NCI-H526 treated with DMSO at 0.1 percent for 48 hours (cell line): Measurements from ENCODE around the gene CDH4.
"Not testable (repeated sequence)": the region's sequence is repeated elsewhere in the genome, so short reads cannot be mapped to it uniquely, and the experiment has no call there.

Experiments
- DNase-seq: peaks from one replicate; lab custom pipeline; 2025; lab: John Stamatoyannopoulos, UW

CDH4 gene

GRCh38 chr20:61253640-61254511, 1.8 kb downstream of the CDH4 start:
- no peak for DNase-seq

GRCh38 chr20:61254881-61255626, 3.0 kb downstream of the CDH4 start:
- no peak for DNase-seq

- DNase-seq: no peak
These were observed 4.3 kb downstream of the CDH4 start for GRCh38 chr20:61256365-61256764.

- no peak for DNase-seq
These were observed 4.8 kb downstream of the CDH4 start for GRCh38 chr20:61256824-61257223.

GRCh38 chr20:61257611-61258010, 5.5 kb downstream of the CDH4 start:
- DNase-seq: peak; percentile 32

- DNase-seq: no peak
These were observed 7.7 kb downstream of the CDH4 start for GRCh38 chr20:61259741-61260140.

- DNase-seq: no peak
These were observed 8.8 kb downstream of the CDH4 start for GRCh38 chr20:61260905-61261304.

- no peak for DNase-seq
These were observed 10.0 kb downstream of the CDH4 start for GRCh38 chr20:61262036-61262435.

- no peak for DNase-seq
These were observed 10.5 kb downstream of the CDH4 start for GRCh38 chr20:61262514-61262913.

- no peak for DNase-seq
These were observed 11.1 kb downstream of the CDH4 start for GRCh38 chr20:61263084-61263695.

- DNase-seq: no peak
These were observed 11.9 kb downstream of the CDH4 start for GRCh38 chr20:61263938-61264337.

GRCh38 chr20:61267241-61267640, 15.2 kb downstream of the CDH4 start:
- DNase-seq: no peak

- DNase-seq: no peak
These were observed 16.0 kb downstream of the CDH4 start for GRCh38 chr20:61268024-61268423.

GRCh38 chr20:61271312-61272231, 19.5 kb downstream of the CDH4 start:
- DNase-seq: no peak

GRCh38 chr20:61273024-61273423, 21.0 kb downstream of the CDH4 start:
- not testable (repeated sequence) for DNase-seq

GRCh38 chr20:61273666-61274065, 21.6 kb downstream of the CDH4 start:
- not testable (repeated sequence) for DNase-seq

GRCh38 chr20:61274326-61274725, 22.3 kb downstream of the CDH4 start:
- no peak for DNase-seq

- no peak for DNase-seq
These were observed 26.2 kb downstream of the CDH4 start for GRCh38 chr20:61278296-61278695.

- DNase-seq: no peak
These were observed 27.6 kb downstream of the CDH4 start for GRCh38 chr20:61279621-61280150.

GRCh38 chr20:61280217-61280980, 28.3 kb downstream of the CDH4 start:
- no peak for DNase-seq
